Fibroblast of lung (primary cell): ENCODE results near the gene RYR2. TPM values are rescaled to one million over a fixed set of nuclear protein-coding genes. Genes with fewer than 3 reads are reported as not detected.

Source experiments
- DNase-seq, 2 donors: peaks; one replicate each; pipeline versions ENCODE4 v3.0.0 to v3.0.0-alpha.2; 2010; ENCODE audit warnings: low read depth in 2 of 2
- H2AFZ ChIP-seq: 2 replicates; pipeline ENCODE4 v1.5.1; 2012; ENCODE audit warnings: low read length, control low read depth, inconsistent platforms
- H3K27ac ChIP-seq: 2 replicates; pipeline ENCODE4 v1.5.1; 2011; ENCODE audit warnings: low read length, control low read depth; ENCODE audit not compliant: insufficient read depth
- H3K27me3 ChIP-seq: 2 replicates; pipeline ENCODE4 v1.5.1; 2011; ENCODE audit warnings: mild to moderate bottlenecking, low read length; ENCODE audit not compliant: control insufficient read depth, insufficient read depth
- H3K36me3 ChIP-seq: 2 replicates; pipeline ENCODE4 v1.5.1; 2011; ENCODE audit warnings: low read length; ENCODE audit not compliant: control insufficient read depth, insufficient read depth
- H3K4me1 ChIP-seq: 2 replicates; pipeline ENCODE4 v1.5.1; 2011; ENCODE audit warnings: low read length; ENCODE audit not compliant: control insufficient read depth, insufficient read depth; ENCODE audit errors: extremely low read depth
- H3K4me2 ChIP-seq: 2 replicates; pipeline ENCODE4 v1.5.1; 2011; ENCODE audit warnings: low read length, control low read depth; ENCODE audit not compliant: insufficient read depth; ENCODE audit errors: extremely low read depth
- H3K4me3 ChIP-seq, 4 experiments: fragments of 200-600 bp in 1 of 4; sonication (generic) in 1 of 4; replicated peaks in 1 of 4; 2 replicates each; pipeline ENCODE4 v1.5.1; 2011 to 2016; ENCODE audit warnings: low read length in 4 of 4, low read depth in 3 of 4, mild to moderate bottlenecking in 3 of 4, control low read depth in 2 of 4, inconsistent platforms in 1 of 4, mixed read lengths in 1 of 4; ENCODE audit not compliant: insufficient read depth in 1 of 4; ENCODE audit errors: control extremely low read depth in 1 of 4
- H3K79me2 ChIP-seq: 2 replicates; pipeline ENCODE4 v1.5.1; 2012; ENCODE audit warnings: mild to moderate bottlenecking, low read length, inconsistent platforms; ENCODE audit not compliant: control insufficient read depth, insufficient read depth
- H3K9ac ChIP-seq: 2 replicates; pipeline ENCODE4 v1.5.1; 2011; ENCODE audit warnings: mild to moderate bottlenecking, low read length, control low read depth; ENCODE audit not compliant: insufficient read depth
- H3K9me3 ChIP-seq: 2 replicates; pipeline ENCODE4 v1.5.1; 2012; ENCODE audit warnings: low read depth, low read length; ENCODE audit not compliant: control insufficient read depth, insufficient read depth
- H4K20me1 ChIP-seq: 2 replicates; pipeline ENCODE4 v1.5.1; 2011; ENCODE audit warnings: low read length; ENCODE audit not compliant: control insufficient read depth, insufficient read depth; ENCODE audit errors: extremely low read depth
- EZH2 ChIP-seq: IDR thresholded peaks from 2 replicates; pipeline ENCODE4 v1.5.1; 2012; ENCODE audit warnings: low read length, control low read depth, mild to moderate bottlenecking; ENCODE audit errors: missing control alignments
- polyA plus RNA-seq, 2 donors: library from polyadenylated mRNA; depleted of rRNA in 1 of 2; stranded (reverse) in 1 of 2; unstranded in 1 of 2; fragments of >200 nt; gene quantifications; 2 replicates each; pipeline ENCODE4 v1.2.1, GENCODE V29; 2011 to 2012; ENCODE audit warnings: missing spikeins in 1 of 2
- total RNA-seq: library from RNA; depleted of rRNA; stranded (reverse); fragments of >200 nt; gene quantifications from 2 replicates; pipeline ENCODE4 v1.2.1, GENCODE V29; 2014
- TF ChIP-seq, protein P1 (sequence below), 2 donors: IDR thresholded peaks in 1 of 2; conservative IDR thresholded peaks in 1 of 2; 1 replicate in 1 of 2; 2 replicates in 1 of 2; pipeline ENCODE4 v1.5.1; 2011 to 2012; ENCODE audit warnings: low read length in 2 of 2, control low read depth in 1 of 2, inconsistent platforms in 1 of 2, low read depth in 1 of 2, mild to moderate bottlenecking in 1 of 2

Gene RYR2
- total and polyA plus RNA-seq, 2 donors (not counting 1 experiment from before 2014, with no cell fraction given), result 0.06 to 0.17 TPM

DNA sequence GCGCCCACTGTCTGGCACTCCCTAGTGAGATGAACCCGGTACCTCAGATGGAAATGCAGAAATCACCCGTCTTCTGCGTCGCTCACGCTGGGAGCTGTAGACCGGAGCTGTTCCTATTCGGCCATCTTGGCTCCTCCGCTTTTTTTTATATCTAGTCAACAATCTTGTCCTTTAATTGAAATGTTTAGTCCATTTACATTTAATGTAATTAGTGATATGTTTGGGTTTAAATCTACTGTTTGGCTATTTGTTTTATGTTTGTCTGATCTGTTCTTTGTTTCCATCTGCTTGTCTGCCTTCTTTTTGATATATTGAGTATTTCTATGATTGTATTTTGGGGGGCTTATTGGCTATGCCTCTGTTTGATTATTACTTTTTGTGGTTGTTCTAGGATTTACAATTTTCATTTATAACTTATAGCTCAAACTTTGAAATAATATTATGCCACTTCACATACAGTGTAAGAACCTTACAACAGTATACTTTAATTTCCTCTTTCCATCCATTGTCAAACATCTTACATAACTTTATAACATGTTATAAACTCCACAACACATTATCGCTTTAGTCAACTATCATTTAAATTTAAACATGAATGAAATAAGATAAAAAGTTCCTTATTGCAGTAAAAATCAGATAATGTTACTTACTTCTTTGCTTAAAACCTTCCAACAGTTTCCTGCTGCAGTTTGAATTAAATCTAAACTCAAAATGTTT lies 16.5 kb upstream of the RYR2 start:
- no peaks in the 10 kb centered on the region for H3K4me1 ChIP-seq
- no peaks in the 10 kb centered on the region for H3K27me3 ChIP-seq
- TF ChIP-seq, protein P1, sequence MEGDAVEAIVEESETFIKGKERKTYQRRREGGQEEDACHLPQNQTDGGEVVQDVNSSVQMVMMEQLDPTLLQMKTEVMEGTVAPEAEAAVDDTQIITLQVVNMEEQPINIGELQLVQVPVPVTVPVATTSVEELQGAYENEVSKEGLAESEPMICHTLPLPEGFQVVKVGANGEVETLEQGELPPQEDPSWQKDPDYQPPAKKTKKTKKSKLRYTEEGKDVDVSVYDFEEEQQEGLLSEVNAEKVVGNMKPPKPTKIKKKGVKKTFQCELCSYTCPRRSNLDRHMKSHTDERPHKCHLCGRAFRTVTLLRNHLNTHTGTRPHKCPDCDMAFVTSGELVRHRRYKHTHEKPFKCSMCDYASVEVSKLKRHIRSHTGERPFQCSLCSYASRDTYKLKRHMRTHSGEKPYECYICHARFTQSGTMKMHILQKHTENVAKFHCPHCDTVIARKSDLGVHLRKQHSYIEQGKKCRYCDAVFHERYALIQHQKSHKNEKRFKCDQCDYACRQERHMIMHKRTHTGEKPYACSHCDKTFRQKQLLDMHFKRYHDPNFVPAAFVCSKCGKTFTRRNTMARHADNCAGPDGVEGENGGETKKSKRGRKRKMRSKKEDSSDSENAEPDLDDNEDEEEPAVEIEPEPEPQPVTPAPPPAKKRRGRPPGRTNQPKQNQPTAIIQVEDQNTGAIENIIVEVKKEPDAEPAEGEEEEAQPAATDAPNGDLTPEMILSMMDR (conservative IDR thresholded peaks at IDR 0.05 in 1 of 2, IDR thresholded peaks at IDR 0.05 in 1 of 2; ENCODE audit: low read depth in 1 of 2, low read length in 2 of 2), result no peak
- TF ChIP-seq EZH2, result no peak
- H3K79me2 ChIP-seq, result no peaks in the 10 kb centered on the region
- no peak overlapping the region for H3K4me2 ChIP-seq
- no peak overlapping the region for H3K9ac ChIP-seq
- no peaks in the 10 kb centered on the region for H3K36me3 ChIP-seq
- no peak overlapping the region for H2AFZ ChIP-seq
- no peak overlapping the region for H3K4me3 ChIP-seq
- no peak for DNase-seq
- no peaks in the 10 kb centered on the region for H4K20me1 ChIP-seq
- no peak overlapping the region for H3K27ac ChIP-seq
- H3K9me3 ChIP-seq, result no peaks in the 10 kb centered on the region

DNA sequence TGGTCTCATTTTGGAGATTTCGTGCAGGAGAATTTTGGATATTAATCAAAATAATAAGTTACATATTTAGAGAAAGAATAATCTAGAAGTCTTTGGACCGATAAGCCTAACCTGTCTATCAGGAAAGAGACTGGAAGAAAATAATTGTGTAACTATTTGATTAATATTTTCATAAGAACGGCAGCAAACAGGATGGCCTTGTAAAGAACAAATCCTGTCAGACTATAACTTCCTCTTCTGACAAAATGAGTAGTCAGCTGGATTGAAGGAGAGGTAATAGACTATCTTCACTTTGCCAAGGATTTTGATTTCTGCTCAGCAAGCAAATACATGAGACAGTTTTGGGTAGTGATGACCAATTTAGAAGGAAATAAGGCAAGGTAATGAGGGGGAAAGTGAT lies 12.7 kb upstream of the RYR2 start:
- no peaks in the 10 kb centered on the region for H3K4me1 ChIP-seq
- TF ChIP-seq, protein P1 (conservative IDR thresholded peaks at IDR 0.05 in 1 of 2, IDR thresholded peaks at IDR 0.05 in 1 of 2; ENCODE audit: low read depth in 1 of 2, low read length in 2 of 2), result no peak
- no peak for TF ChIP-seq EZH2
- H3K9ac ChIP-seq, result no peak overlapping the region

DNA sequence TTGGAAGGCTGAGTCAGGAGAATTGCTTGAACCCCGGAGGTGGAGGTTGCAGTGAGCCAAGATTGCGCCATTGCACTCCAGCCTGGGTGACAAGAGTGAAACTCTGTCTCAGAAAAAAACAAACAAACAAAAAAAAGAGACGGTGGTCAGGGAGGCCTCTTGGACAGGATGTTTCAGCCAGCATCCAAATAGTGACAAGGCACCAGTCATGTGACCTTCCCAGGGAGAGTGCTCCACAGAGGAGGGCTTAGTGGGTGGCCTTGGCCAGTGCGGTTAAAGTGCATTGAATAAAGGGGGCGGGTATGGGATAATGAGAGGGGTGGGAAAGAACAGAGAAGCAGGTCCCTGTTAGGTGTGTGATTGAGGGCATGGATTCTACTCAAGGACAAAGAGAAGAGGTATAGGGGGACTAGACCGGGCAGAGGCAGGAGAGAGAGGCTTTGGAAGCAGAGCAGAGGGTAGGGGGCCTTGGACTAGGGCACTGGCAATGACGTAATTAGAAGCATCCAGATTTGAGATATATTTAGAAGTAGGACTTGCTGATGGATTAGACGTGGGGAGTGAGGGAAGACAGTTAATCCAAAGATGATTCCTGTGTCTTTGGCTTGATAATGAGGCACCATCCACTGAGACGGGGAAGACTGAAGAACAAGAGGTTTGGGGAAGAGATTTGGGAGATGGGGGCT lies 12.0 kb upstream of the RYR2 start:
- Histone ChIP-seq H3K36me3 (no peaks in the 10 kb centered on the region), H3K79me2 (no peaks in the 10 kb centered on the region), H3K9ac (no peak overlapping the region), H3K4me1 (no peaks in the 10 kb centered on the region), H3K27ac (no peak overlapping the region), H4K20me1 (no peaks in the 10 kb centered on the region), H2AFZ (no peak overlapping the region), H3K9me3 (no peaks in the 10 kb centered on the region), H3K4me3 (no peak overlapping the region), H3K27me3 (no peaks in the 10 kb centered on the region), H3K4me2 (no peak overlapping the region)
- DNase-seq, result no peak
- no peak for TF ChIP-seq EZH2
- TF ChIP-seq, protein P1 (conservative IDR thresholded peaks at IDR 0.05 in 1 of 2, IDR thresholded peaks at IDR 0.05 in 1 of 2; ENCODE audit: low read depth in 1 of 2, low read length in 2 of 2), result no peak

More for the DNA sequence above, 12.7 kb upstream of the RYR2 start:
- Histone ChIP-seq H3K79me2 (no peaks in the 10 kb centered on the region), H3K27ac (no peak overlapping the region), H3K4me2 (no peak overlapping the region), H3K27me3 (no peaks in the 10 kb centered on the region), H2AFZ (no peak overlapping the region), H3K9me3 (no peaks in the 10 kb centered on the region), H3K36me3 (no peaks in the 10 kb centered on the region), H3K4me3 (no peak overlapping the region), H4K20me1 (no peaks in the 10 kb centered on the region)
- no peak for DNase-seq
